Measurements from ENCODE around the gene OLIG2. TPM values are rescaled to one million over a fixed set of nuclear protein-coding genes. Genes with fewer than 3 reads are reported as not detected.

The OLIG2 gene
- total RNA-seq, 2 experiments from 2014 or later, result not detected

DNA sequence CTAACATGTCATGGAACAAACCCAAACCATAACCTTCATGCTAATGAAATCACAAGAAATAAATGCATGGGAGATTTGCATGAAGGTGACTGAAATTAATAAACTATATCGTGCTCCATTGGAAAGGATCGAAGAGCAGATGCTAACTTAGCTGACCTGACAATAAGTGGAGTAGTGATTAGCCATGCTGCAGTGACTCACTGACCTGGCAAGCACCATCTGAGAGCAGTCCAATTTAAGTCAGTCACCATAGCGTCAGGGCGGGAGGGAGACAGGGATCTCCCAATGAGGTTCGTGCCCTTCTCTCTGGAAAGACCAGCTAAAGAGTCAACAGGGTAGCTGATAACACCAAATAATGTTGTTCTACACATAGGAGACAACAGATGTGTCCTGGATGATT is 21.5 kb downstream of the OLIG2 start:
- Histone ChIP-seq H3K9me3 (ENCODE audit: low read length) (no peaks in the 10 kb centered on the region), H3K4me1 (ENCODE audit: insufficient read depth, low read length, poor library complexity, severe bottlenecking) (no peaks in the 10 kb centered on the region), H3K79me2 (ENCODE audit: insufficient read depth, low read depth, low read length) (no peaks in the 10 kb centered on the region), H3K9me2 (ENCODE audit: insufficient read depth, low read length) (no peaks in the 10 kb centered on the region), H3K27ac (ENCODE audit: low read depth, low read length, poor library complexity, severe bottlenecking) (no peak overlapping the region), H4K20me1 (ENCODE audit: insufficient read depth, low read length) (no peaks in the 10 kb centered on the region), H3K36me3 (ENCODE audit: insufficient read depth, low read length) (no peaks in the 10 kb centered on the region), H3K4me2 (ENCODE audit: low read length) (no peak overlapping the region), H2AFZ (ENCODE audit: low read length) (no peak overlapping the region), H3K4me3 (ENCODE audit: low read depth, low read length, poor library complexity, severe bottlenecking) (no peak overlapping the region)
- DNase-seq (ENCODE audit: low spot score), result no peak
- CTCF ChIA-PET (ENCODE audit: unreplicated experiment), result no interaction called here
- POLR2A ChIA-PET, result no interaction called here
- no TSS peak for BruUV-seq (replicated peaks)
- intact Hi-C loops (cut with micrococcal nuclease; ENCODE audit: unreplicated experiment), result no loop called here
- no peak for TF ChIP-seq CTCF (conservative IDR thresholded peaks at IDR 0.05; ENCODE audit: low read length)
- no peak for TF ChIP-seq EZH2phosphoT487 (IDR thresholded peaks at IDR 0.05; ENCODE audit: borderline replicate concordance, low read depth, low read length)

GRCh38 chr21:33051925-33052324 is 26.2 kb downstream of the OLIG2 start:
- Histone ChIP-seq H3K79me2 (ENCODE audit: insufficient read depth, low read depth, low read length) (no peaks in the 10 kb centered on the region), H4K20me1 (ENCODE audit: insufficient read depth, low read length) (no peaks in the 10 kb centered on the region), H3K9me3 (ENCODE audit: low read length) (no peaks in the 10 kb centered on the region), H3K27ac (ENCODE audit: low read depth, low read length, poor library complexity, severe bottlenecking) (no peak overlapping the region), H3K4me1 (ENCODE audit: insufficient read depth, low read length, poor library complexity, severe bottlenecking) (no peaks in the 10 kb centered on the region), H3K9me2 (ENCODE audit: insufficient read depth, low read length) (no peaks in the 10 kb centered on the region), H3K4me3 (ENCODE audit: low read depth, low read length, poor library complexity, severe bottlenecking) (no peak overlapping the region), H3K4me2 (ENCODE audit: low read length) (no peak overlapping the region), H3K36me3 (ENCODE audit: insufficient read depth, low read length) (no peaks in the 10 kb centered on the region), H2AFZ (ENCODE audit: low read length) (no peak overlapping the region)
- no peak for TF ChIP-seq EZH2phosphoT487 (IDR thresholded peaks at IDR 0.05; ENCODE audit: borderline replicate concordance, low read depth, low read length)
- TF ChIP-seq CTCF (conservative IDR thresholded peaks at IDR 0.05; ENCODE audit: low read length), result no peak
- BruUV-seq (replicated peaks), result no TSS peak
- intact Hi-C loops (cut with micrococcal nuclease; ENCODE audit: unreplicated experiment), result no loop called here
- no peak for DNase-seq (ENCODE audit: low spot score)
- POLR2A ChIA-PET, result no interaction called here
- CTCF ChIA-PET (ENCODE audit: unreplicated experiment), result no interaction called here

DNA sequence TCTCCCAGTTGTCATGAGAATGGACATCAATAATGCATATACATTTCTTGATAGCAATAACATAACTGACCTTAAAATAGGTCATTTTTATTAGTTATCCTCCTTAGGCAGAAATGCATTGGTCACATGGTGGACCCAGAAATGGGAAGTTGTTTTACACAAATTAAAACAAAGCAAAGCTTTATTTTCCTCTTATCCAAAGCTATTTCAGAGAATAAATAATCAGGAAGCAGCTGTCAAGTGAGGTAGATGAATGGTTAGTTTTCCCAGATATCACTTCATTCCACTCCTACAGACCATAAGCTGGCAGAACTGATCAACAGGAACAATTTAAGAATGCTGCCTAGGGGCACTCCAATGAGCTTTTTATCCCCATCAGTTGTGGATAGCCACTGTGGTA is 28.2 kb downstream of the OLIG2 start:
- ChIA-PET CTCF (ENCODE audit: unreplicated experiment) (no interaction called here), POLR2A (interaction anchor here (0.5 to 0.8 kb wide), 3 partner anchors 9 to 158 kb away, joined by 3 read pairs; no protein-coding TSS in a partner anchor)
- H3K27ac ChIP-seq (ENCODE audit: low read depth, low read length, poor library complexity, severe bottlenecking), result no peak overlapping the region
- no peak overlapping the region for H2AFZ ChIP-seq (ENCODE audit: low read length)
- TF ChIP-seq EZH2phosphoT487 (IDR thresholded peaks at IDR 0.05; ENCODE audit: borderline replicate concordance, low read depth, low read length) (no peak), CTCF (conservative IDR thresholded peaks at IDR 0.05; ENCODE audit: low read length) (no peak)
- intact Hi-C loops (cut with micrococcal nuclease; ENCODE audit: unreplicated experiment), result no loop called here
- H4K20me1 ChIP-seq (ENCODE audit: insufficient read depth, low read length), result no peaks in the 10 kb centered on the region
- H3K4me2 ChIP-seq (ENCODE audit: low read length), result no peak overlapping the region
- H3K9me3 ChIP-seq (ENCODE audit: low read length), result no peaks in the 10 kb centered on the region
- no peak overlapping the region for H3K4me3 ChIP-seq (ENCODE audit: low read depth, low read length, poor library complexity, severe bottlenecking)
- H3K79me2 ChIP-seq (ENCODE audit: insufficient read depth, low read depth, low read length), result no peaks in the 10 kb centered on the region
- no peaks in the 10 kb centered on the region for H3K9me2 ChIP-seq (ENCODE audit: insufficient read depth, low read length)
- no TSS peak for BruUV-seq (replicated peaks)
- H3K4me1 ChIP-seq (ENCODE audit: insufficient read depth, low read length, poor library complexity, severe bottlenecking), result no peaks in the 10 kb centered on the region
- H3K36me3 ChIP-seq (ENCODE audit: insufficient read depth, low read length), result no peaks in the 10 kb centered on the region
- no peak for DNase-seq (ENCODE audit: low spot score)

Measured in OCI-LY7 (cell line).